ENCODE data around the gene FGF21. TPM values are rescaled to one million over a fixed set of nuclear protein-coding genes. Genes with fewer than 3 reads are reported as not detected.
"Not testable (repeated sequence)": the region's sequence is repeated elsewhere in the genome, so short reads cannot be mapped to it uniquely, and the experiment has no call there.

FGF21 gene
- total RNA-seq, 2 donors from 2014 or later: not detected

- ATAC-seq (ENCODE audit: insufficient number of reproducible peaks, low FRiP score, low read depth) (peak; percentile 95), DNase-seq (ENCODE audit: low spot score) (peak; percentile 93)
- H3K36me3 ChIP-seq: no peaks in the 10 kb centered on the region
- no peak for TF ChIP-seq CTCF (IDR thresholded peaks at IDR 0.05)
- peak overlapping the region; percentile 74 for H3K4me3 ChIP-seq
- no peaks in the 10 kb centered on the region for H3K9me3 ChIP-seq
- H3K27ac ChIP-seq: peak overlapping the region; percentile 50 to 83
- peaks cover 8 to 45% of the 10 kb centered on the region in 2 donors for H3K4me1 ChIP-seq (ENCODE audit: control insufficient read depth in 1 of 2, low read depth in 2 of 2)
- no peaks in the 10 kb centered on the region for H3K27me3 ChIP-seq (replicated peaks; ENCODE audit: insufficient read depth)
Measured at GRCh38 chr19:48713864-48714755, 41.2 kb upstream of the FGF21 start.

- Histone ChIP-seq H3K4me1 (ENCODE audit: control insufficient read depth in 1 of 2, low read depth in 2 of 2) (peaks cover 8 to 54% of the 10 kb centered on the region in 2 donors), H3K27ac (peak overlapping the region; percentile 50 to 83), H3K4me3 (peak overlapping the region; percentile 74), H3K36me3 (no peaks in the 10 kb centered on the region), H3K27me3 (replicated peaks; ENCODE audit: insufficient read depth) (no peaks in the 10 kb centered on the region), H3K9me3 (no peaks in the 10 kb centered on the region)
- DNase-seq (ENCODE audit: low spot score) (no peak), ATAC-seq (ENCODE audit: insufficient number of reproducible peaks, low FRiP score, low read depth) (no peak)
- no peak for TF ChIP-seq CTCF (IDR thresholded peaks at IDR 0.05)
Measured at GRCh38 chr19:48714759-48715675, 40.3 kb upstream of the FGF21 start.

- ATAC-seq (ENCODE audit: insufficient number of reproducible peaks, low FRiP score, low read depth): no peak
- no peak for DNase-seq (ENCODE audit: low spot score)
- Histone ChIP-seq H3K9me3 (no peaks in the 10 kb centered on the region), H3K4me1 (ENCODE audit: control insufficient read depth in 1 of 2, low read depth in 2 of 2) (peaks cover 8 to 58% of the 10 kb centered on the region in 2 donors), H3K36me3 (no peaks in the 10 kb centered on the region), H3K27ac (peak overlapping the region in 1 of 2 donors; percentile 83), H3K27me3 (replicated peaks; ENCODE audit: insufficient read depth) (no peaks in the 10 kb centered on the region), H3K4me3 (no peak overlapping the region)
- no peak for TF ChIP-seq CTCF (IDR thresholded peaks at IDR 0.05)
Measured at GRCh38 chr19:48715681-48716171, 39.6 kb upstream of the FGF21 start.

GRCh38 chr19:48716562-48717291 lies 38.6 kb upstream of the FGF21 start:
- H3K4me1 ChIP-seq (ENCODE audit: control insufficient read depth in 1 of 2, low read depth in 2 of 2): peaks cover 8 to 58% of the 10 kb centered on the region in 2 donors
- H3K27me3 ChIP-seq (replicated peaks; ENCODE audit: insufficient read depth): no peaks in the 10 kb centered on the region
- H3K4me3 ChIP-seq: peak overlapping the region; percentile 58
- no peak for TF ChIP-seq CTCF (IDR thresholded peaks at IDR 0.05)
- ATAC-seq (ENCODE audit: insufficient number of reproducible peaks, low FRiP score, low read depth) (no peak), DNase-seq (ENCODE audit: low spot score) (no peak)
- H3K27ac ChIP-seq: peak overlapping the region; percentile 14 to 46
- no peaks in the 10 kb centered on the region for H3K9me3 ChIP-seq
- no peaks in the 10 kb centered on the region for H3K36me3 ChIP-seq

GRCh38 chr19:48718106-48718505 lies 37.2 kb upstream of the FGF21 start:
- not testable (repeated sequence) for H3K9me3 ChIP-seq; H3K36me3 ChIP-seq; H3K27me3 ChIP-seq (replicated peaks; ENCODE audit: insufficient read depth); H3K4me3 ChIP-seq; ATAC-seq (ENCODE audit: insufficient number of reproducible peaks, low FRiP score, low read depth); DNase-seq (ENCODE audit: low spot score); H3K27ac ChIP-seq
- peaks cover 8 to 55% of the 10 kb centered on the region in 2 donors for H3K4me1 ChIP-seq (ENCODE audit: control insufficient read depth in 1 of 2, low read depth in 2 of 2)
